HG03097 (cell line): Measurements from ENCODE around the gene GPD1.

Experiments
- ATAC-seq: cut with Tn5 transposase; IDR thresholded peaks from one replicate; pipeline ENCODE4 v1.9.1; 2021; ENCODE audit not compliant: unreplicated experiment, low FRiP score

Gene GPD1

DNA sequence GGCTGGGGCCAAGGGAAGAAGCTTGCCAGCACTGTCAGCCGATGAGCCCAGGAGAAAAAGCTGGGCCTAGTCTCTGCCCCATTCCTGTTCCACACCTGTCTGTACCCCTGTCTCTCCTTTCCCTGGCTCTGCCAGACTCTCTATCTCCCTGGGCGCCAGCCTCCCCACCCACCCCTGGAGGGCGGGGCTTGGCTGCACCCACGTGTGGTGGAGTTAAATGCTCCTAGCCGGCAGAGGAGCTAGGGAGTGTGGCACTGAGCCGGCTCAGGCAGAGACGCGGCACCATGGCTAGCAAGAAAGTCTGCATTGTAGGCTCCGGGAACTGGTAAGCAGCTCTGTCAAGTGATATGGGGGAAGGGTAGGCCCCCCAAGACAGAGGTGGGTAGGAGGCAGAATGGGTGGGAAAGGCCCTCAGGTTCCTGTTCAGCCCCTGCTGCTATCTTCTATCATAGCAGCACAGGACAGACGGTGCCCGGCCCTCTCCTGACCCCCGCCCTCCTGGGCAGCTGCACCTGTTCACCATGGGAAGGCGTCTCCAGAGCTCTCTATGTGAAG lies at the start of gene GPD1:
Gene GPD1 (plus strand): TSS at position 242 of the 555 bp plus-strand sequence. CDS start 43 bp downstream, at position 285.
- no peak for ATAC-seq

DNA sequence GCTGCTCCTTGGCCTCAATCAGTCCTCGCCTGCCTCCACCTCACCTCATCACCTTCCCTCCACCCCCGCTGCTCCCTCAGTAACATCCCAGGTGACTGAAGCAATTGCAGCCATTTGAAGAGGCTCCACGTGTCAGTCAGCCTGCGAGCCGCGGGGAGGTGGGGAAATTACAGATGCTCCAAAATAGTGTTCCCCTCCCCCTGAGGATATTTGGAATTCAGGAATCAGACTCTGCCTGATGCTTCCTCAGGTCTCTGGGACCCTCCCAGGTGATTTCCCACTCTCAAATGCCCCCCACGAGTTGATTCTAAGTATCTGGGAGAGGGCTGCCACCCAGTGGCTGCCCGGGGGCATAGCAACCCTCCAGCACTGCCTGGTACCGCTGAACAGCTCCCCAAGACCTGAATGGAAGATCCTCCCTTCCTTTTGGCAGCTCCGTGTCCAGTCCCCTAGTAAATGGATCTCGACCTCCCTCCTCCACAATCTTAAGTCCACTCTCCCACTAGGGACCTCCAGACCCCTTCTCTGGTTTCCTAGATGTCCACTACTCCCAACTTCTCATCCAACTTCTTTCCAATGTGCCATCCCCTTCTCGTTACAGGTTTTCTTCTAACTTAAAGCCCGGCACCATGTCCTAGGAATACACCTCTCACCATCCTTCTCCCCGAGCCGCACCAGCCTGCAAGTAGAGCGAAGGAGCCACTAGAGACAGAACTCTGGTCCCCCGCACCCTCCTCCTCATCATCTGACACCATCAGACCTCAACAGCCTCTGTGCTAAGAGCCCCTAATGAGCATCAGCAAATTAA lies 47.8 kb upstream of the GPD1 start:
- no peak for ATAC-seq

DNA sequence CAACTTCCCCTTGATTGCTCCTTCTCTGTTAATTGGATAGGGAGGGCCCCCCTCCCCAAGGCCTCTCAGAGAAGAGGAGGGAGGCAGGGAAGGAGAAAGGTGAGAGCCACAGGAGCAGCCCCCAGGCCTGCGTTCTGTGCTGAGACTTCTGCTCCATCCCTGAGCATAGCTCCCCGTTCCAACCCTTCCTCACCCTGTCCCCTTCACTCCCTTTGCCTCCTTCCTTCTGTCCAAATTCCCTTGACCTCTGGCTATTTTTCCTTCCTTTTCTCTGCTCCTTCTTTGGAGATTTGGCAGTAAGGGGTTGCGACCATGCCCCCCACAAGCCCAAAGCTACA lies 47.2 kb upstream of the GPD1 start:
- ATAC-seq, result no peak

DNA sequence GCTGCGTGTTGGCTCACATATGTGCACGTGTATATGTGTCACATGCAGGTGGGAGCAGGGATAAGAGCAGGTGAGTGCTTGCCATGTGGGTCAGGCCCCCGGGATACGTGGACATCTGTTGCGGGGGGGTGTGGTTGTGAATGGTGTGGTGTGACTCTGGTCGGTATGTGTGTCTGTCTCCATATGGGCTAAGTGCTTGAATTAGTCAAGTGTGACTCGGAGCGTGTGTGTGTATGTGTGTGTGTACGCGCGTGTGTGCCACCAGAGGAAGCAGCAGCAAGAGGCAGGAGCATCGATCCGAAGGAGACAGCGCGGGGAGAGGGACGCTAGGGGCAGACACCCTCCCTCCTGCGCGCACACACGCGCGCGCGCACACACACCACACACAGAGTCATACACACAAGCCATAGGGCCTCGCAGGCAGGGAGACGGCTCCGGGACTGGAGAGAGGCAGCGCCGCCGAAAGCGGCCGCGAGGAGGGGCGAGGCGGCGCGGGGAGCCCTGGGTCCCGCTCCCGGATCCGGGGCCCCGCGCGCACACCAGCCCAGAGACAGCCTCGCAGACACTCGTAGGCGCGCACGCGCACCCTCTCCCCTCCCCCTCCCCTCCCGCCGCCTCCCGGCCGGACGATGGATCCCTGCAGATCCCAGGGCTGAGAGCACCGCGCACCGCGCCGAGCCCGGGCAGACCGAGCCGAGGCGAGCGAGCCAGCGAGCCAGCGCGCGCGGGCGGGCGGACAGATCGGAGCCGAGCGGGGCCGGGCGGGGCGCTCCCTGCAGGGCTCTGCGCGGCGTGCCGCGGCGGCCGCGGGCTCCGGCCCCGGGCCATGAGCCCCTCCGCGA lies 46.6 kb upstream of the GPD1 start, which contains the start of gene ASIC1:
Gene ASIC1 (plus strand): TSS at position 597 of the 842 bp plus-strand sequence. CDS start 1,171 bp downstream, outside the sequence.
- ATAC-seq, result no peak

DNA sequence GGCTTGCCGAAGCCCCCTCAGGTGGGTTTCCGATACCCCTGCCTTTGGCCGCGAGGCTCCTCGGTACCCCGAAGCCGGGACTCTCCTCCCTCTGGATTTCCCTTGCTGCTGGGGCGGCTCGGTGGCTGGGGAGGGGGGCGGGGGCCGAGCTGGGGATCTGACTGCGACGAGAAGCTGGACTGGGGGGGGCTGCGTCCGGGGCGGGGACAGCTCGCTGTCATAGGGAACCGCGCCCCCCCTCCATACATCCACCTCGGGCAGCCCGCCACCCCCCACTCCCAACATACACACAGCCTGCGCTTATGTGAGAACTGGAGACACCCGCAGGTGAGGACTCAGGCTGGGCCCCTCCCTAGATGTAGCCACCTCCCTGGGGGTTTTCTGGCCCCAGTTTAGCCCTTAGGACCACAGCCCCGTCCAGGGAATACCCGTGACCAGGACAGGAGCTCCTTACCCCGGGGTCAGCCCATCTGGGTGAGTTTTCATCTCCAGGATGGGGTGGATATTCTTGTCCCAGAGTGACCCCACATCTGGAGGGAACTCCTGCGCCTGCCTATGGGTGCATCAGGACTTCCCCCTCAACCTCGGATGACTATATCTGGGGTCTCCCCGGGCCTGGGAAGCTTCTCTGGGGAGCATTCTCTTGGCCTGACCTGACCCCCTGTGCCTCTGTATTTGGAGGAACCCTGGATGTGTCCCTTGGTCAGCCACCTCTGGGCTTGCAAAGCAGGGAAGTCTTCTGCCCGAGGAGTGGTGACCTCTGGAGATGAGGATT lies 45.7 kb upstream of the GPD1 start:
- no peak for ATAC-seq

DNA sequence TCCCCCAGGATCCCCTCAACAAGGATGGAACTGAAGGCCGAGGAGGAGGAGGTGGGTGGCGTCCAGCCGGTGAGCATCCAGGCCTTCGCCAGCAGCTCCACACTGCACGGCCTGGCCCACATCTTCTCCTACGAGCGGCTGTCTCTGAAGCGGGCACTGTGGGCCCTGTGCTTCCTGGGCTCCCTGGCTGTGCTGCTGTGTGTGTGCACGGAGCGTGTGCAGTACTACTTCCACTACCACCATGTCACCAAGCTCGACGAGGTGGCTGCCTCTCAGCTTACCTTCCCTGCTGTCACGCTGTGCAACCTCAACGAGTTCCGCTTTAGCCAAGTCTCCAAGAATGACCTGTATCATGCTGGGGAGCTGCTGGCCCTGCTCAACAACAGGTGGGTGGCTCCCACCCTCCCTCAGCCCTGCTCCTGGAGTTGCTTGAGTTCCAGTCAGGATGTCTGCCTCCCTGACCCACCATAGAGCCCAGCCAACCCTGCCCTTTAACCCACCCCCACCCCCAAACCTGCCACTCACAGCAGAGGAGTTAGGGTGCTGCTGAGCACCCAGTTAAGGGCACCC lies 45.0 kb upstream of the GPD1 start:
- no peak for ATAC-seq

DNA sequence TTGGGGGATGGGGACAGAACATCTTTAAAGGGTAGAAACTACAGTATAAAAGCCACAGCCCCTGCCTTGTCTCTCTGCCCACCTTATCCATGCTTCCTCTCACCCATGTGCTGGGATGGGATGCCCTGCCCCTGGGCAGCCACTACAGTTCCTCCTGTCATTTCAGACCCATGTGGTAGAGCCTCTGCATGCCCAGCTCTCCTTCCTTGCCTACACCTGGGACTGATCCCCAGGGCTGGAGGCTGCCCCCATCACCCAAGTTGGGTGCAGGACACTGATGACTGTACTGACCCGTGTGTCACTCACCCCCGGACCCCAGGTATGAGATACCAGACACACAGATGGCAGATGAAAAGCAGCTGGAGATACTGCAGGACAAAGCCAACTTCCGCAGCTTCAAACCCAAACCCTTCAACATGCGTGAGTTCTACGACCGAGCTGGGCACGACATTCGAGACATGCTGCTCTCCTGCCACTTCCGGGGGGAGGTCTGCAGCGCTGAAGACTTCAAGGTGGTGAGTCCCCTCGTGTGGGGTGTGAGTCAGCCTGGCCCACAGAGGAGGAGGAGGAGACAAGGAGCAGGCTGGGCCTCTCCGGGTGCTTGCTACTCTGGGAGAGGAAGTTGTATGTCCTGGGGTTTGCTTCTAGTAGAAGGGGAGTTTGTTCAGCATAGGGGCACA lies 44.2 kb upstream of the GPD1 start:
- no peak for ATAC-seq

DNA sequence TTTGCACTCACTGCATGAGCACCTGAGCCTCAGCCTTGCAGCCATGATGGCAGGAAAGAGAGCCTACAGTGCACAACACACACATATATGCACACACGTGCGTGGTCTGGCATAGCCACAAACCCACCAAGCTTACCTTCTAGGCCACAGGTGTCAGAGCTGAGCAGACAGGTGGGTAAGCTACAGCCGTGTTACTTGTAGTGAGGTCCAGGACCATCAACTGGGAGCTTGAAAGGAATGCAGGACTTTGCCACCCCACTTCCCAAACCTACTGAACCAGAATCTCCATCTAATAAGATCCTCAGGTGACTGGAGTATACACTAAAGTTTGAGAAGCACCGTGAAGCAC lies 43.7 kb upstream of the GPD1 start:
- no peak for ATAC-seq

DNA sequence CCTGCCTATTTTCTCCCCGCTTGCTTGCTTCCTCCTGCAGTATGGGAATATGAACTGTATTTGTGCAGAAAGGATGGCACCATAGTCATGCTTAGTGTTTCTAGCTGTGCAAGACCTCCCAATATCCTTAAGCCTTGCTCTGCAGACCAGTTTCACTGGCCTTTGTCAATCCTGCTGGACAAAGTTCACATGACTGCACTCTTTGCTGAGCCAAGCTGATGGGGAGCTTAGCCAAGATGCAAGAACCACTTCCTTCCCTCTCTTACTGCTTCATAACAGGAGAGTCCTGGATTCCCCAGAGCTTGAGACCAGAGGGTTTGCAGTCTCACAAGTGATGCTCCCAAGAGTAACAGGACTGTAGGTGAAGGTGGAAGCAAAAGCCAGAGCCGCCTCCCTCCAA lies 42.6 kb upstream of the GPD1 start:
- ATAC-seq, result no peak

DNA sequence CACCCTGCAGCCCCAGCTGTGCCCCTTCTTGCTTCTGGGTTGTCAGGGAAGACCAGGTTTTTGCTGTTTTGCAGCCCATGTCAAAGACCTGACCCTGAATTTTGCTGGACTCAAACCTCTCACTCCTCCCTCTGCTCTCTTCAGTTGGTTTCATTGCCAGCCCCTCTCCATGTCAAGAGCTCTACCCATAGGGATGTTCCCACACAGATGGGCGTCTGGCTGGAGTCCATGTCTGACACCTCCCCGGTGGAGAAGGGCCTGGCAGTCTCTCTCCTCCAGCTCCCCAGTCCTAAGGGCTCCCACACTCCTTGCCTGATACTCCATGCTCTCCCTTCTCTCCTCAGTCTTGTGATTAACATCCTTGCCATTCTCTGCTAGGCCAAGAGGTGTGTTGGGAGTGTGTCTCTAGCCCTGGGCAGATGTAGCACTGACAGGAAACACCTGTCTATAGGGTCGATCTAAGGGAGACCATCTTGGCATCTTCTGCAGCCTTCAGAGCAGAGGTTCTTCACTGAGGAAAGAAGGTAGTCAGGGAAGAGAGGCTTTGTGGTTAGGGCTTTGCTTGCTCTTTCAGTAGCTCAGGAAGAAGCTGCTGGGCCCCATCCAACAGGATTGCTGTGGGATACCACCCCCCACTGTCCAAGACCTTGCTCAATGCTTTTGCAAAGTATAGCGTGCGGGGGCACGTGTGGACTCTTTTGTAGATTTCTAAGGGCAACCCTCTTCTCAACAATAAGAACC lies 41.7 kb upstream of the GPD1 start:
- ATAC-seq, result no peak

DNA sequence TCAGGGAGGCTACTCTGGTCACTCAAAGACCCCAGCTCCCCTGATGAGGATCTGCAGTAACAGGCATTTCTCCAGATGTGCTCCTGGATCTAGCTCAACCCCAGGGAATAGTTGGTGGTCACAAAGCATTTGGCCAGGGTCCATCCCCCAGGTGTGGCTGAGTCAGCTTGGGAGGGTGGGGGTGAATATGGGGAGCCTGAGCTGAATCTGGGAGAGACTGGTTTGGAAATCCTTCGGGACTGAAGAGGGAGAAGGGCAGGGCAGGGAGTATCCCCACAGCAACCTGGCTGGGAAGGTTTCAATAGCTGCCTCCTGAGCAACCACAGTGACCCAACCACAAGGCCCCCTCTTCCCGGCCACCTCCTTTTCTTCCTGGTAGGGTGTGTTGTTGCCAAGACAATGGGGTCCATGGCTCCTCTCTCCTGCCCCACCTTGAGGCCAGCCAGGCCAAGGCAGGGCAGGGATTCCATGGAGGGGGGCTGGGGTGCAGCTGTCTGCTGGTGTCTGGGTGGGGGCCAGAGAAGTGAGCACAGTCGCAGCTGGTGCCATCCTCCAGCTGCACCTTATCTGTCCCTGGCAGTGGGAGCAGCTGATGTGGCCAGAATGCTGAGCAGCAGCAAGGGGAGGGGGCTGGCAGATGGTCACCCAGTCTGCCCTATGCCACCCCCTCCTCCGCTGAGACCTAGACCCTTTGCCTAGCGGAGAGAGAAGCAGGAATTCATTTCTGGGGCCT lies 40.9 kb upstream of the GPD1 start:
- no peak for ATAC-seq

DNA sequence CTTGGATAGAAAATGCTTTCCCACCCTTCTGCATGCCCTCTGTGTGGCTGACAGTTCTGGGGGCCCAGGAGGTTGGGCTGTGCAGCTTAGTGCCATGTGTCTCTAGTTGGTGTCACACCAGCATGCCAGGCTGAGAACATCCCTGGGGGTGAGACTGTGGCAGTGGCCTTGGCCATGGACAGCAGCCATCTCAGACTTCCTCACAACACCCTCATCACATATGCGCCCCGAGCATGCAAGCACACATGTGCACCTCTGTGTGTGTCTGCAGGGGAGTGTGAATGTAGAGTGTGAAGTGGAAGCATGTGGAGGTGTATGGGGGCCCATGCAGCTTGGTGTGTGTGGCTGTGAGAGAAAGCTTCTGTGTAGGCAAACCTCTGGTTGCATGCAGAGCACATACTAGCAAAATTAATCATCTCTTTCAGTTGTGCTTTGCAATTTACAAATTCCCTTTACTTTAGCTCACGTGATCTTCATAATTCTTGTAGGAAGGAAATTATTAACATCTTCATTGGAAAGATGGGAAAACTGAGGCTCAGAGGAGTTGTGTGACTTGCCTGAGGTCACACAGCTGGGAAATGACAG lies 38.0 kb upstream of the GPD1 start:
- ATAC-seq, result no peak

DNA sequence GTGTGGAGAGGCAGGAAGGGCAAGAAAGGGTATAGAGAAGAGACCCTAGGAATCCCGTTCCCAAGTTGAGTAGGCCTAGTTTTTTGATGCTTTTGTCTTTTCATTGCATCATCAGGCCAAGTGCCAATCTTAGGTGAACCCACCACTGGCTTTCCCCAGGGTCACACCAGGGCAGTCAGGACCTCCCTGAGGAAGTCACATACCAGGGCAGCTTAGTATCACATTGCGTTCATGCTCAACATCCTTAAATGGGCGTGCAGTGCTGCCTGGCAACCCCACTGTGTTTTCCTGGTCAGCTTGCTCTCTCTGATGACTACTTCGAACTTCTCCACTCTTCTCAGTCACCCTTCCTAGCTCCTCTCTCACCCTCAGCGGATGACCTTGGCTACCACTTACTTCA lies 37.4 kb upstream of the GPD1 start:
- no peak for ATAC-seq

DNA sequence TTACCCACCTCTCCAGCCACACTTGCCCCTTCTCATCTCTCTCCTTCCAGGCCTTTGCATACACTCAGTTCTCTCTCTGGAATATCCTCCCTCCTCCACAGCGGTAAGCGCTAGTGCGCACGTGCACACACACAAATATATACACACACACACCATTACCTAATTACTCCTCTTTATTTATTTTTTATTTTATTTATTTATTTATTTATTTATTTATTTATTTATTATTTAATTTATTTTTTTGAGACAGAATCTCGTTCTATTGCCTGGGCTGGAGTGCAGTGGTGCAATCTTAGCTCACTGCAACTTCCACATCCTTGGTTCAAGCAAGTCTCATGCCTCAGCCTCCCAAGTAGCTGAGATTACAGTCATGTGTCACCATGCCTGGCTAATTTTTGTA lies 34.7 kb upstream of the GPD1 start:
- ATAC-seq, result no peak

DNA sequence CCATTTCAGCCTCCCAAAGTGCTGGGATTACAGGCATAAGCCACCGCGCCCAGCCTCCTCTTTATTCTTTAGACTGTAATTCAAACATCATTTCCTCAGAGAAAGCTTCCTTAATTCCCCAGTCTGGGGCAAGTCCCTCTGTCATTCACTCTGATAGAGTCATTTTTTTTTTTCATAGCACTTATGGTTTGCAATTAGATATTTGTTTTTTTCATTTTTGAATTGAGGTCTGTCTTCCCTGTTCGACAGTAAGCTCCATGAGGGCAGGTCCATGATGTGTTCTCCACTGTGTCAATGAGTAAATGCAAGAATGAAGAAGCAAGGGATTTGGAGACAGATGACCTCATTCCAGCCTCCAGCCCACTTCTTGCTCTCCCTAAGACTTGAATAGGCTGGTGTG lies 34.3 kb upstream of the GPD1 start:
- no peak for ATAC-seq

DNA sequence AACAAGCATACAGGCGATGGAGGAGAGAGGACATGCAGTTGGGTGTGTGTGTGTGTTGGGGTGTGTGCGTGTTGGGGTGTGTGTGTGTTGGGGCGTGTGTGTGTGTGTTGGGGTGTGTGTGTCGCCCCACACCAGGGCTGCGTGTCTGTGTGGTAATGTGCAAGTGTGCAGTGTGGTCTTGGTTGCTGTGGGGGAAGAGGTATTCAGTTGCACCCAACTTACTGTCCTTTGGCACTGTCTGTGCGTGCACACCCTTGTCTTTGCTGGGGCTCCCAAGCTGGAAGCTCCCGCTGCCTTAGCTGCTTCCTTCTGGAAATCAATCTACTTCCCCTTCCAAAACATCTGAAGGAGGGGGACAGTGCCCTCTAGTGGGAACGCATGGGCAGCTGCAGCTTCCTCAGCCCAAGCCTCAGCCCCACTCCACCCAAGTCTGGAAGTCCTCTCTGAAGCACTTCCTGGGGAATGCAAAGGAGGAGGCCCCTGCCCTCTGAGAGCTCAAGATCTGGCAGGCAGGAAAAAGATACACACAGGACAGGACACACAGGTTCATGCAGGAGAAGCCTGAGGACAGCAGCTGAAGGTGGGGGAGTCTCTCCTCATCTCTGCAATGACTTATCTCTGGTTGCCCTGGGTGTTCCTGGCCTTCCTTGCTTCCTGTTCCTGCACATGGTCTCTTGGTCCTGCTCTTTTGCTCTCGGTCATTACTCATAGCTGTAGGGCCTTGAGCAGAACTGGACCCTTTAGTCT lies 33.3 kb upstream of the GPD1 start:
- ATAC-seq, result no peak

DNA sequence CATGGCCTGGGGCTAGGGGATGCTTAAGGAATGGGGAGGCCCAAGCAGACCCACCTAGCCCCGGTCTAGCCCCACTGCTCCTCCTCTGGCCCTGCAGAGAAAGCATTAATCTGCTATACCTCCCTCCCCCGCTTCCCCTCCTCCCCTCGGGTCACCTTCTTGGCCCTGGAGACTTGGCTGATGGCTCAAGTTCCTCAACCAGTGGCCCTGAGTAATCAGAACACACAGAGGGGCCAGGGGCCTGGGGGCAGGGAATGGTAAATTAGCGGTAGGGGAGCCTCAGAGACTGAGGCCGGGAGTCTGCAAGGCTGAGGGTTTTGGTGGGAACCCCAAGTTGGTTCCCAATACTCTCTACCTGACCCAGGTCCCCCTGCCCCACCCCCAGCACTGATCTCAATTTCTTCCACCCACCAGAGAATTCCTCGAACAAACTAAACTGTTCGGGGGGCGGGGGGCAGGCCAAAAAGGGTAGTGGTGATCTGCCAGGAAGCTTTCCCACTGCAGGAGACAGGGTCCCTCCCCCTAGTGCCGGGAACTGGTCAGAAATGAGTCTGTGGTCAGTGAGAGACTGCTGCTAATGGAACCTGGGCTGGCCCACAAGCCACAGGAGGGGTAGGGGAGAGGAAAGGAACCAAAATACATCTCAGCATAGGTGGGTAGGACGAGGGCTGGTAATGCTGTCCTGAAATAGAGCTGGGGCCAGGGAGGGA lies 31.5 kb upstream of the GPD1 start:
- ATAC-seq, result no peak
